ENCODE data around the gene C9orf72. TPM values are rescaled to one million over a fixed set of nuclear protein-coding genes. Genes with fewer than 3 reads are reported as not detected.

Gene C9orf72
- total and polyA plus RNA-seq, 2 of the 13 experiments (the other 11 are each of a cell fraction or from before 2014, with no cell fraction given), result 3.1 to 5.9 TPM

GRCh38 chr9:27554712-27555111 lies 18.6 kb downstream of the C9orf72 start:
- no peak for FAIRE-seq
- no peak for DNase-seq (ENCODE audit: low spot score)
- no peak overlapping the region for H3K4me2 ChIP-seq (ENCODE audit: low read depth, low read length)
- H3K4me1 ChIP-seq (ENCODE audit: insufficient read depth, low read length), result no peaks in the 10 kb centered on the region
- H3K79me2 ChIP-seq (ENCODE audit: insufficient read depth, low read length), result no peaks in the 10 kb centered on the region
- no peaks in the 10 kb centered on the region for H3K9me3 ChIP-seq (ENCODE audit: low read length)
- TF ChIP-seq MAFK (conservative IDR thresholded peaks at IDR 0.05 in 1 of 2, IDR thresholded peaks at IDR 0.05 in 1 of 2; ENCODE audit: low read length in 2 of 2) (peak; percentile 89 to 94), MAFF (IDR thresholded peaks at IDR 0.05; ENCODE audit: low read depth, low read length) (peak; percentile 93), HINFP (CRISPR knock-in tag; IDR thresholded peaks at IDR 0.05; ENCODE audit: low read depth) (no peak)
- ATAC-seq, result no peak
- ChIA-PET POLR2A (no interaction called here), CTCF (ENCODE audit: low intra/inter-chr PET ratio, low total read pairs) (no interaction called here)
- no peaks in the 10 kb centered on the region for H3K27me3 ChIP-seq (ENCODE audit: control insufficient read depth in 1 of 2, insufficient read depth in 2 of 2, low read length in 2 of 2)
- intact Hi-C loops (cut with micrococcal nuclease; ENCODE audit: unreplicated experiment) (no loop called here), in situ Hi-C loops (cut with HindIII; ENCODE audit: extremely low pct_ligation_motif_present, low pct_unique_long_range_greater_than_20kb) (no loop called here)
- WGBS (ENCODE audit: low lambda C conversion rate), result 87% methylated on average over 1 of the region's 1 CpG
- H3K4me3 ChIP-seq (replicated peaks in 1 of 3; ENCODE audit: insufficient read depth in 1 of 3, low read depth in 2 of 3, low read length in 3 of 3), result no peak overlapping the region
- no peak overlapping the region for H3K27ac ChIP-seq (ENCODE audit: extremely low read length, insufficient read depth, low read length)
- H3K9ac ChIP-seq (ENCODE audit: insufficient read depth, low read depth, low read length), result no peak overlapping the region
- no TSS peak for BruUV-seq (replicated peaks)
- no peaks in the 10 kb centered on the region for H3K36me3 ChIP-seq (replicated peaks in 1 of 2; ENCODE audit: control insufficient read depth in 1 of 2, insufficient read depth in 2 of 2, low read length in 2 of 2)
- H4K20me1 ChIP-seq (ENCODE audit: insufficient read depth, low read length), result no peaks in the 10 kb centered on the region
- no peak overlapping the region for H2AFZ ChIP-seq (ENCODE audit: low read length)

GRCh38 chr9:27549196-27549755 lies 24.0 kb downstream of the C9orf72 start:
- Histone ChIP-seq H3K4me3 (replicated peaks in 1 of 3; ENCODE audit: insufficient read depth in 1 of 3, low read depth in 2 of 3, low read length in 3 of 3) (no peak overlapping the region), H2AFZ (ENCODE audit: low read length) (no peak overlapping the region), H3K9me3 (ENCODE audit: low read length) (no peaks in the 10 kb centered on the region), H3K4me1 (ENCODE audit: insufficient read depth, low read length) (no peaks in the 10 kb centered on the region), H3K27ac (ENCODE audit: extremely low read length, insufficient read depth, low read length) (no peak overlapping the region), H3K9ac (ENCODE audit: insufficient read depth, low read depth, low read length) (no peak overlapping the region), H4K20me1 (ENCODE audit: insufficient read depth, low read length) (no peaks in the 10 kb centered on the region), H3K4me2 (ENCODE audit: low read depth, low read length) (no peak overlapping the region), H3K79me2 (ENCODE audit: insufficient read depth, low read length) (no peaks in the 10 kb centered on the region), H3K36me3 (replicated peaks in 1 of 2; ENCODE audit: control insufficient read depth in 1 of 2, insufficient read depth in 2 of 2, low read length in 2 of 2) (no peaks in the 10 kb centered on the region), H3K27me3 (ENCODE audit: control insufficient read depth in 1 of 2, insufficient read depth in 2 of 2, low read length in 2 of 2) (no peaks in the 10 kb centered on the region)
- ChIA-PET CTCF (ENCODE audit: low intra/inter-chr PET ratio, low total read pairs) (interaction anchor here (2.2 kb wide), 1 partner anchor 216 kb away, joined by 21 read pairs; no protein-coding TSS in a partner anchor), POLR2A (no interaction called here)
- BruUV-seq (replicated peaks), result no TSS peak
- 98% methylated on average over 4 of the region's 4 CpGs for WGBS (ENCODE audit: low lambda C conversion rate)
- no peak for TF ChIP-seq ZNF24 (IDR thresholded peaks at IDR 0.05)
- TF ChIP-seq ZHX2 (IDR thresholded peaks at IDR 0.05; ENCODE audit: low read depth), result no peak
- TF ChIP-seq ZHX2 (CRISPR knock-in tag; IDR thresholded peaks at IDR 0.05; ENCODE audit: borderline replicate concordance), result no peak
- intact Hi-C loops (cut with micrococcal nuclease; ENCODE audit: unreplicated experiment) (loop anchor here (5.0 kb wide), 1 partner anchor 302 kb away; no protein-coding TSS in a partner anchor), in situ Hi-C loops (cut with HindIII; ENCODE audit: extremely low pct_ligation_motif_present, low pct_unique_long_range_greater_than_20kb) (no loop called here)
- no peak for DNase-seq (ENCODE audit: low spot score)
- FAIRE-seq, result no peak
- ATAC-seq, result no peak

Data from HepG2 (cell line).